GM13976 (cell line): ENCODE measurements around the gene TOM1L2.
A peak's percentile ranks its signal among the peaks of the same experiment; 100 is the strongest.

Experiments used
- DNase-seq: peaks from one replicate; pipeline ENCODE4 v3.0.0; 2012; ENCODE audit warnings: low spot score
- in situ Hi-C: fragments of 300-500 bp; cut with MboI; formaldehyde crosslinking; loops from one replicate; pipeline ENCODE4 v1.12.0; 2022; ENCODE audit warnings: low sequenced_read_pairs, mixed read lengths, inconsistent platforms; ENCODE audit not compliant: unreplicated experiment
- TF ChIP-seq, protein P1 (sequence below): IDR thresholded peaks from 2 replicates; pipeline ENCODE4 v1.5.1; 2012; ENCODE audit warnings: borderline replicate concordance, mild to moderate bottlenecking; ENCODE audit not compliant: insufficient read depth; ENCODE audit errors: extremely low read depth, missing control alignments, control extremely low read depth

Gene TOM1L2

DNA sequence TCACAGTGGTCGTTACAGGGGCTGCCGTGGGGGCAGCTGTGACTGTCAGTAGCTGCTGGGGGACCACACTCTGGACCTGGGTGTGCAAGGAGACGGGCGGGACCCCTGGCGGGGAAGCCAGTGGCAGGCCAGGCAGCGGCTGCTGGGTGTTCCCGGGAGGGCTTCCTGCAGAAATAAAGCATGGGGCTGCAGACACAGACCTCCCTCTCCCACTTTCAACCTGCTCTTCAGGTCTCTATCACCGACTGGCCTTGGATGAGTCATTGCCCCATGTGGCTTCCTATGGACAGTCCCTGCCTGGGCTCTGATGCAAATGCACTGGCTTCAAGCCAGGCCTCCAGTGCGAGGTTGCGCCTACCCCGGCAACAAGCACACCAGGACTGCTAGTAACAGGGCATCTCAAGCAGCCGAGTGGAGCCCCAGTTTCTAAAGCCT is 152.6 kb downstream of the TOM1L2 start:
- peak; percentile 91 for DNase-seq
- in situ Hi-C loops = loop anchor here (10.0 kb wide), 1 partner anchor 45 kb away; no protein-coding TSS in a partner anchor
- TF ChIP-seq, protein P1, sequence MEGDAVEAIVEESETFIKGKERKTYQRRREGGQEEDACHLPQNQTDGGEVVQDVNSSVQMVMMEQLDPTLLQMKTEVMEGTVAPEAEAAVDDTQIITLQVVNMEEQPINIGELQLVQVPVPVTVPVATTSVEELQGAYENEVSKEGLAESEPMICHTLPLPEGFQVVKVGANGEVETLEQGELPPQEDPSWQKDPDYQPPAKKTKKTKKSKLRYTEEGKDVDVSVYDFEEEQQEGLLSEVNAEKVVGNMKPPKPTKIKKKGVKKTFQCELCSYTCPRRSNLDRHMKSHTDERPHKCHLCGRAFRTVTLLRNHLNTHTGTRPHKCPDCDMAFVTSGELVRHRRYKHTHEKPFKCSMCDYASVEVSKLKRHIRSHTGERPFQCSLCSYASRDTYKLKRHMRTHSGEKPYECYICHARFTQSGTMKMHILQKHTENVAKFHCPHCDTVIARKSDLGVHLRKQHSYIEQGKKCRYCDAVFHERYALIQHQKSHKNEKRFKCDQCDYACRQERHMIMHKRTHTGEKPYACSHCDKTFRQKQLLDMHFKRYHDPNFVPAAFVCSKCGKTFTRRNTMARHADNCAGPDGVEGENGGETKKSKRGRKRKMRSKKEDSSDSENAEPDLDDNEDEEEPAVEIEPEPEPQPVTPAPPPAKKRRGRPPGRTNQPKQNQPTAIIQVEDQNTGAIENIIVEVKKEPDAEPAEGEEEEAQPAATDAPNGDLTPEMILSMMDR = no peak

DNA sequence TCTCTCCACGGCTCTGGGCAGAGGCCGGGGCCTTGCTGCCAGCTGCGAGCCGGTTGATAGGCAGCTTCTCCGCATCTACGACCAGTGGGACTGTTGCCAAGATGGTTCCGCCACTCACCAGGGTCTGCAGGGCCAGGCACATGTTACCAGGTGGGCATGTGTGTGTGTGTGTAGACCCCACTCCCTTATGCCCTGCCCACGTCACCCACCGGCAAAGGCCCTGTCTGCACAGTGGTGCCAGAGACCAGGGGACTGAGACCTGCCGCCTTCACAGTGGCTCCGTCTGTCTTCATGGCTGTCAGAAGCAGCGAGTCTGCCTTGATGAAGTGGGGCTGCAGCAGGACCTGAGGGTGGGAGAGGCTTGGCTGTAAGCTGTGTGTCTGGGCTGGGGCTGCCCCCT is 153.1 kb downstream of the TOM1L2 start:
- no peak for DNase-seq
- in situ Hi-C loops = loop anchor here (10.0 kb wide), 1 partner anchor 46 kb away; no protein-coding TSS in a partner anchor
- TF ChIP-seq, protein P1 = no peak

DNA sequence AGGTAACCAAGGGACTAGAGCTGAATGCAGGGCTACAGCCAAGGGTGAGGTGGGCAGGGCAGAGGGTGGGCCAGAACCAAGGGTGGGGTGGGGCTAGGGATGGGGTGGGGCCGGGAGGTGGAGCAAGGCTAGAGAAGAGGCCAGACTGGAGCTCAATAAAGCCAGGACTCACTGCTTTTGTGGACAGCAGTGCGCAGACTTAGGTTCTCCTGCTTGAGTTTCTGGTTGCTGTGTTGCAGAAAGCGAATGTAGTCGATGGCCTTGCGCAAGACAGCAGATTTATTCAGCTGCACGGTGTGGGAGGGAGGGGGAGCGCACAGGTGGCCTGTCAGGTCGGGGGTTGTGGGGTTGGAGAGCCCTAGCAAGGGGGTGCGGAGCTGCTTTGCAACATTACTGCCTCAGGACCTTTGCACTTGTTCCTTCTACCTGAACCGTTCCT is 154.1 kb downstream of the TOM1L2 start:
- in situ Hi-C loops = loop anchor here (10.0 kb wide), 1 partner anchor 47 kb away; no protein-coding TSS in a partner anchor
- peak; percentile 66 for DNase-seq
- TF ChIP-seq, protein P1 = no peak

DNA sequence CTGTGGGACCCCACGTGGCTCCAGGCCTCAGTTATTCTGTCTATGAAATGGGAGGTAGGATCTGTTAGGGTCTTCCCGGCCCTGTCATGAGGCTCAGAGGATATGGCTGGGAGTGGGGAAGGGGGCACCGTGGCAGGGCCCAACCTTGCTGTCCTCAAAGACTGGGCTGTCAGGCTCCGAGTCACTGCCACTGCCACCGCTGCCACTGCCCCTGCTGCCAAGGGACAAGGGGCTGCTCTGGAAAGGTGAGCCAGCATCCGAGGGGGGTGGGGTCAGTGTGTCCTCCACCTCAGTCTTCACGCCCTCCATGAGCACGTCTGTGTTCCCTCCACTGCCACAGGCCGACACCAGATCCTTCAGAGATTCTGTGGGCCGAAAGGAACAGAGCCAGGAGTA is 154.7 kb downstream of the TOM1L2 start:
- in situ Hi-C loops = loop anchor here (10.0 kb wide), 1 partner anchor 47 kb away; no protein-coding TSS in a partner anchor
- TF ChIP-seq, protein P1 = no peak
- DNase-seq = no peak

DNA sequence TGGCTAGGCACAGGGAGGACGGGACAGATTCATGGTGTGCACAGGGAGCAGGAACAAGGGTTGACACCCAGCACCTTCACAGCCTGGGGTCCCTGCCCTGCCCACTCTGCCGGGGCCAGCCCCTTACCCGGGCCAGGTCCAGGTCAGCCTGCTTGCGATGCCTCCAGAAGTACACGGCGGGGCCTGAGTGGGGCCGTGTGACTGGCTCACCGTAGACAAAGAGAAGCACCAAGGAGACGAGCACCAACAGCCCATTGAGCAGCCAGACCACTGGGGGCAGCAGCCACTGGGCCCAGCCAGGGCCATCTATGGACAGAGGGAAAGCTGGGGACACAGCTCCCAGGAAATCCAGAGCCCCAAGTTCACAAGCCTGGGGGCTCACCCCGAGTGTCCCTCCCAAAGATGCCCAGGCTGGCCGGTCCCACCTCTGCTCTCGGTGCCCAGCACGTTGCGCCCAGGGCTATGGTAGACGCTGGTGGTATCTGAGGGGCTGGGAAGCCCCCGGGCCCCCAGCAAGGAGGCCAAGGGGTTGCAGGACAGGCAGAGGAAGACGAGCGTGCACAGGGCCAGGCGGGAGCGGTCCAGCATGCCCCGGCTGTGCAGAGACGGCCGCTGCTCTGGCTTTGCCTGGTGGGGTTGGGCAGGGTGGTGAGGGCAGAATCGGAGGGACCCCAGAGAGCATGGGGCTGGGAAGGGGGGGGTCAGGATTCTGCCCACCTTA is 155.2 kb downstream of the TOM1L2 start:
- in situ Hi-C loops = loop anchor here (10.0 kb wide), 1 partner anchor 48 kb away; no protein-coding TSS in a partner anchor
- TF ChIP-seq, protein P1 = no peak
- DNase-seq = no peak

DNA sequence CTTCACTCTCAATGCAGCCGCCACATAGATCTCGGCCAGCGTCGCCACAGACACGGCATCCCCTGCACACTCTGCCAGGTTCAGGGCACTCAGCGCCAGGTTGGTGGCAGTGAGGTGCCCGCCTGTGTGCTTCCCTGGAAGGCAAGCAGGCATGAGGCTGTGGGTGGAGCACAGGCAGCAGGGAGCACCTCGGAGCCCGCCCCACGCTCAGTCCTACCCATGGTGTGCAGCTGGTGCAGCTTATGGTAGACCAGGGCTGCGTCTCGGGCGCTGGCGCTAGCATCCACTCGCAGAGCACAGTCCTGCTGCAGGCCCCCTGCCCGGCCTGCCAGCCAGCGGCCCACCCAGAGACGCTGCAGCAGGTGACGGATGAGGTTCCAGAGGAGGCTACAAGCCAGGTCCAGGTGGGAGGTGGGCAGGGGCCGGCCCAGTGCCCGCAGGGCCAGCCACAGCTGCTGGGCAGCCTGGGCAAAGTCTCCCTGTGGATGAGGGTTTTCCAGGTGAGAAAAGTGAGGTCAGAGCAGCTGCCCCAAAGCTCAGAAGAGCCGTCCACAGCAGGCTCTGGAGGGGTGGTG is 155.9 kb downstream of the TOM1L2 start:
- DNase-seq = no peak
- TF ChIP-seq, protein P1 = no peak
- in situ Hi-C loops = loop anchor here (10.0 kb wide), 1 partner anchor 48 kb away; no protein-coding TSS in a partner anchor
